ENCODE measurements around the gene BSPRY. TPM values are rescaled to one million over a fixed set of nuclear protein-coding genes. Genes with fewer than 3 reads are reported as not detected.

BSPRY gene
- total and polyA plus RNA-seq, 2 of the 13 experiments (the other 11 are each of a cell fraction or from before 2014, with no cell fraction given) = 0.09 to 0.26 TPM

DNA sequence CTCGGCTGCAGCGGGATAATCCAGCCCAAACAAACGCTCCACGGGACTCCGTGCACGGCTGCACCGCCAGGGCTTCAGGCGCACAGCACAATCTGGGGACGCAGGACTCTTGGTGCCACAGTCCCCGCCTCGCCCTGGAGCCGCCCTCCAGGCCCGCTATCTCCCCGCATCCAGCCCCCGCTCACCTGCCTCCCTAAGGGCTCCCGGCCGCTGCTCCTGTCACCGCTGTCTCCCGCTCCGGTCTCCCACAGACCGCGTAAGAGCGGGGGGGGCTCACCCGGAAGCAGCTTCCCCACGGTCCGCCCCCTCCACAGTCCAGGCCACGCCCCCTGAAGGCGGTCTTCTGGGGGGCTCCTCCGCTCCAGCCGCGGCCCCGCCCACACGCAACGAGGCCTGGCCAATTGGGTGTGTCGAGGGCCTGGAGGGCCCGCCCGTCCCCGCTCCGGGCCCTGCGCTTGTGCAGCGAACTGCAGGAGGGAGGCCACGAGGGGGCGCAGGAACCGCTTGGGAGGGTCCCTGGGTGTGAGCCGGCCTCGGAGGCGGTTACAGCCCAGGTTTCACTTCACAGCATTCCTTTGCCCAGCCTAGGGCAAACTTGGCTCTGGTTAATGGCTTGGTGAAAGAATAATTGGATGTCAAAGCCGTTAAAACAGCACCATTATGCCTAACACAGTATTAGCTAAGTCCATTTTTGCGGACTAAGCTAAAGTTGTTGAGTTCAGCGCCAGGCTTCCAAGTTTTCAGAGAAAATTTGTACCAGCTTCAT, 51.9 kb downstream of the BSPRY start, which contains the start of gene ALAD (continued):
- TF ChIP-seq, protein P1, sequence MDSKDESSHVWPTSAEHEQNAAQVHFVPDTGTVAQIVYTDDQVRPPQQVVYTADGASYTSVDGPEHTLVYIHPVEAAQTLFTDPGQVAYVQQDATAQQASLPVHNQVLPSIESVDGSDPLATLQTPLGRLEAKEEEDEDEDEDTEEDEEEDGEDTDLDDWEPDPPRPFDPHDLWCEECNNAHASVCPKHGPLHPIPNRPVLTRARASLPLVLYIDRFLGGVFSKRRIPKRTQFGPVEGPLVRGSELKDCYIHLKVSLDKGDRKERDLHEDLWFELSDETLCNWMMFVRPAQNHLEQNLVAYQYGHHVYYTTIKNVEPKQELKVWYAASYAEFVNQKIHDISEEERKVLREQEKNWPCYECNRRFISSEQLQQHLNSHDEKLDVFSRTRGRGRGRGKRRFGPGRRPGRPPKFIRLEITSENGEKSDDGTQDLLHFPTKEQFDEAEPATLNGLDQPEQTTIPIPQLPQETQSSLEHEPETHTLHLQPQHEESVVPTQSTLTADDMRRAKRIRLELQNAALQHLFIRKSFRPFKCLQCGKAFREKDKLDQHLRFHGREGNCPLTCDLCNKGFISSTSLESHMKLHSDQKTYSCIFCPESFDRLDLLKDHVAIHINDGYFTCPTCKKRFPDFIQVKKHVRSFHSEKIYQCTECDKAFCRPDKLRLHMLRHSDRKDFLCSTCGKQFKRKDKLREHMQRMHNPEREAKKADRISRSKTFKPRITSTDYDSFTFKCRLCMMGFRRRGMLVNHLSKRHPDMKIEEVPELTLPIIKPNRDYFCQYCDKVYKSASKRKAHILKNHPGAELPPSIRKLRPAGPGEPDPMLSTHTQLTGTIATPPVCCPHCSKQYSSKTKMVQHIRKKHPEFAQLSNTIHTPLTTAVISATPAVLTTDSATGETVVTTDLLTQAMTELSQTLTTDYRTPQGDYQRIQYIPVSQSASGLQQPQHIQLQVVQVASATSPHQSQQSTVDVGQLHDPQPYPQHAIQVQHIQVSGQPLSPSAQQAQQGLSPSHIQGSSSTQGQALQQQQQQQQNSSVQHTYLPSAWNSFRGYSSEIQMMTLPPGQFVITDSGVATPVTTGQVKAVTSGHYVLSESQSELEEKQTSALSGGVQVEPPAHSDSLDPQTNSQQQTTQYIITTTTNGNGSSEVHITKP (CRISPR knock-in tag; IDR thresholded peaks at IDR 0.05; ENCODE audit: low read depth) = peak; percentile 24; the same call in 1 of the 2 replicates
- TF ChIP-seq RBM39 (IDR thresholded peaks at IDR 0.05; ENCODE audit: low read depth, low read length, poor library complexity, severe bottlenecking) (no peak), ZNF350 (CRISPR knock-in tag; IDR thresholded peaks at IDR 0.05; ENCODE audit: borderline replicate concordance, low read depth) (peak; percentile 91), SYNCRIP (IDR thresholded peaks at IDR 0.05; ENCODE audit: insufficient read depth, low read depth, low read length) (no peak), ZSCAN31 (CRISPR knock-in tag; IDR thresholded peaks at IDR 0.05; ENCODE audit: low read depth) (0 out of 2 replicates have a peak, but pooled peaks have one; percentile 18), ZNF124 (CRISPR knock-in tag; IDR thresholded peaks at IDR 0.05) (0 out of 2 replicates have a peak, but pooled peaks have one; percentile 35), GMEB1 (CRISPR knock-in tag; IDR thresholded peaks at IDR 0.05; ENCODE audit: borderline replicate concordance) (peak; percentile 74), SMYD3 (CRISPR knock-in tag; IDR thresholded peaks at IDR 0.05) (peak; percentile 79; the same call in 1 of the 2 replicates), ZNF703 (CRISPR knock-in tag; IDR thresholded peaks at IDR 0.05; ENCODE audit: borderline replicate concordance) (no peak), CENPT (CRISPR knock-in tag; IDR thresholded peaks at IDR 0.05; ENCODE audit: low read depth) (no peak), ZSCAN12 (CRISPR knock-in tag; IDR thresholded peaks at IDR 0.05) (no peak), ZNF616 (CRISPR knock-in tag; IDR thresholded peaks at IDR 0.05; ENCODE audit: low read depth) (0 out of 2 replicates have a peak, but pooled peaks have one; percentile 74), ZNF652 (CRISPR knock-in tag; IDR thresholded peaks at IDR 0.05; ENCODE audit: borderline replicate concordance, low read depth) (no peak), SNRNP70 (IDR thresholded peaks at IDR 0.05; ENCODE audit: low read depth, low read length) (no peak), NFYB (CRISPR knock-in tag; IDR thresholded peaks at IDR 0.05) (peak; percentile 71)
- TF ChIP-seq, protein P2, sequence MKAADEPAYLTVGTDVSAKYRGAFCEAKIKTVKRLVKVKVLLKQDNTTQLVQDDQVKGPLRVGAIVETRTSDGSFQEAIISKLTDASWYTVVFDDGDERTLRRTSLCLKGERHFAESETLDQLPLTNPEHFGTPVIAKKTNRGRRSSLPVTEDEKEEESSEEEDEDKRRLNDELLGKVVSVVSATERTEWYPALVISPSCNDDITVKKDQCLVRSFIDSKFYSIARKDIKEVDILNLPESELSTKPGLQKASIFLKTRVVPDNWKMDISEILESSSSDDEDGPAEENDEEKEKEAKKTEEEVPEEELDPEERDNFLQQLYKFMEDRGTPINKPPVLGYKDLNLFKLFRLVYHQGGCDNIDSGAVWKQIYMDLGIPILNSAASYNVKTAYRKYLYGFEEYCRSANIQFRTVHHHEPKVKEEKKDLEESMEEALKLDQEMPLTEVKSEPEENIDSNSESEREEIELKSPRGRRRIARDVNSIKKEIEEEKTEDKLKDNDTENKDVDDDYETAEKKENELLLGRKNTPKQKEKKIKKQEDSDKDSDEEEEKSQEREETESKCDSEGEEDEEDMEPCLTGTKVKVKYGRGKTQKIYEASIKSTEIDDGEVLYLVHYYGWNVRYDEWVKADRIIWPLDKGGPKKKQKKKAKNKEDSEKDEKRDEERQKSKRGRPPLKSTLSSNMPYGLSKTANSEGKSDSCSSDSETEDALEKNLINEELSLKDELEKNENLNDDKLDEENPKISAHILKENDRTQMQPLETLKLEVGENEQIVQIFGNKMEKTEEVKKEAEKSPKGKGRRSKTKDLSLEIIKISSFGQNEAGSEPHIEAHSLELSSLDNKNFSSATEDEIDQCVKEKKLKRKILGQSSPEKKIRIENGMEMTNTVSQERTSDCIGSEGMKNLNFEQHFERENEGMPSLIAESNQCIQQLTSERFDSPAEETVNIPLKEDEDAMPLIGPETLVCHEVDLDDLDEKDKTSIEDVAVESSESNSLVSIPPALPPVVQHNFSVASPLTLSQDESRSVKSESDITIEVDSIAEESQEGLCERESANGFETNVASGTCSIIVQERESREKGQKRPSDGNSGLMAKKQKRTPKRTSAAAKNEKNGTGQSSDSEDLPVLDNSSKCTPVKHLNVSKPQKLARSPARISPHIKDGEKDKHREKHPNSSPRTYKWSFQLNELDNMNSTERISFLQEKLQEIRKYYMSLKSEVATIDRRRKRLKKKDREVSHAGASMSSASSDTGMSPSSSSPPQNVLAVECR (CRISPR knock-in tag; IDR thresholded peaks at IDR 0.05; ENCODE audit: borderline replicate concordance) = peak; percentile 91
- TF ChIP-seq, protein P3, sequence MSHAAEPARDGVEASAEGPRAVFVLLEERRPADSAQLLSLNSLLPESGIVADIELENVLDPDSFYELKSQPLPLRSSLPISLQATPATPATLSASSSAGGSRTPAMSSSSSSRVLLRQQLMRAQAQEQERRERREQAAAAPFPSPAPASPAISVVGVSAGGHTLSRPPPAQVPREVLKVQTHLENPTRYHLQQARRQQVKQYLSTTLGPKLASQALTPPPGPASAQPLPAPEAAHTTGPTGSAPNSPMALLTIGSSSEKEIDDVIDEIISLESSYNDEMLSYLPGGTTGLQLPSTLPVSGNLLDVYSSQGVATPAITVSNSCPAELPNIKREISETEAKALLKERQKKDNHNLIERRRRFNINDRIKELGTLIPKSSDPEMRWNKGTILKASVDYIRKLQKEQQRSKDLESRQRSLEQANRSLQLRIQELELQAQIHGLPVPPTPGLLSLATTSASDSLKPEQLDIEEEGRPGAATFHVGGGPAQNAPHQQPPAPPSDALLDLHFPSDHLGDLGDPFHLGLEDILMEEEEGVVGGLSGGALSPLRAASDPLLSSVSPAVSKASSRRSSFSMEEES (CRISPR knock-in tag; IDR thresholded peaks at IDR 0.05) = 0 out of 2 replicates have a peak, but pooled peaks have one; percentile 45
